Neuronal stem cell (in vitro differentiated cells): Measurements from ENCODE around the gene TET3.

ENCODE experiments used
- DNase-seq: peaks from one replicate; pipeline ENCODE4 v3.0.0-alpha.2; 2013; ENCODE audit warnings: low spot score
- H2AFZ ChIP-seq: one replicate; pipeline ENCODE4 v1.6.1; 2013; ENCODE audit warnings: mild to moderate bottlenecking, low read length, inconsistent platforms
- H2AK5ac ChIP-seq: 2 replicates; pipeline ENCODE4 v1.6.1; 2013; ENCODE audit warnings: low read depth, mild to moderate bottlenecking, inconsistent platforms, low read length, moderate library complexity, mixed read lengths
- H2BK120ac ChIP-seq: 2 replicates; pipeline ENCODE4 v1.6.1; 2013; ENCODE audit warnings: low read depth, mild to moderate bottlenecking, inconsistent platforms, low read length, moderate library complexity, mixed read lengths
- H2BK12ac ChIP-seq: one replicate; pipeline ENCODE4 v1.6.1; 2013; ENCODE audit warnings: low read length, inconsistent platforms
- H2BK15ac ChIP-seq: 2 replicates; pipeline ENCODE4 v1.6.1; 2013; ENCODE audit warnings: mild to moderate bottlenecking, low read length, inconsistent platforms, mixed read lengths
- H2BK5ac ChIP-seq: one replicate; pipeline ENCODE4 v1.6.1; 2013; ENCODE audit warnings: inconsistent platforms, mild to moderate bottlenecking, low read length, moderate library complexity
- H3K14ac ChIP-seq: one replicate; pipeline ENCODE4 v1.6.1; 2013; ENCODE audit warnings: low read length, inconsistent platforms
- H3K18ac ChIP-seq: 2 replicates; pipeline ENCODE4 v1.6.1; 2013; ENCODE audit warnings: low read length, inconsistent platforms
- H3K23ac ChIP-seq: 2 replicates; pipeline ENCODE4 v1.6.1; 2013; ENCODE audit warnings: low read depth, mild to moderate bottlenecking, mixed read lengths, low read length, inconsistent platforms; ENCODE audit not compliant: poor library complexity
- H3K27ac ChIP-seq: replicated peaks from 3 replicates; pipeline ENCODE4 v1.5.1; 2013; ENCODE audit warnings: low read length, inconsistent platforms
- H3K27me3 ChIP-seq, 3 experiments: 2 replicates each; pipeline ENCODE4 v1.6.1; 2013; ENCODE audit warnings: low read length in 3 of 3, mild to moderate bottlenecking in 2 of 3, inconsistent platforms in 1 of 3, low read depth in 1 of 3, mixed read lengths in 1 of 3, moderate library complexity in 1 of 3; ENCODE audit not compliant: control insufficient read depth in 3 of 3, insufficient read depth in 3 of 3
- H3K36me3 ChIP-seq, 2 donors: replicated peaks in 1 of 2; 2 replicates each; pipeline ENCODE4 v1.6.1; 2013; ENCODE audit warnings: low read length in 2 of 2; ENCODE audit not compliant: control insufficient read depth in 2 of 2, insufficient read depth in 2 of 2
- H3K4ac ChIP-seq: 2 replicates; pipeline ENCODE4 v1.6.1; 2013; ENCODE audit warnings: inconsistent platforms, mild to moderate bottlenecking, low read length, moderate library complexity
- H3K4me1 ChIP-seq, 2 donors: 1 replicate in 1 of 2; 2 replicates in 1 of 2; pipeline ENCODE4 v1.6.1; 2013; ENCODE audit warnings: low read length in 2 of 2, low read depth in 1 of 2; ENCODE audit not compliant: control insufficient read depth in 2 of 2, insufficient read depth in 1 of 2
- H3K4me2 ChIP-seq: one replicate; pipeline ENCODE4 v1.6.1; 2013; ENCODE audit warnings: mild to moderate bottlenecking, low read length, inconsistent platforms; ENCODE audit not compliant: insufficient read depth, poor library complexity, severe bottlenecking
- H3K4me3 ChIP-seq, 2 donors: 2 replicates each; pipeline ENCODE4 v1.5.1; 2013; ENCODE audit warnings: low read length in 2 of 2, mild to moderate bottlenecking in 2 of 2, inconsistent platforms in 1 of 2, moderate library complexity in 1 of 2
- H3K79me1 ChIP-seq: one replicate; pipeline ENCODE4 v1.6.1; 2013; ENCODE audit warnings: low read depth, mild to moderate bottlenecking, inconsistent platforms, low read length, moderate library complexity
- H3K9ac ChIP-seq: one replicate; pipeline ENCODE4 v1.6.1; 2013; ENCODE audit warnings: mild to moderate bottlenecking, low read depth, low read length, inconsistent platforms; ENCODE audit not compliant: poor library complexity
- H3K9me3 ChIP-seq, 2 donors: replicated peaks in 1 of 2; 2 replicates each; pipeline versions ENCODE3 to v1.6.1; 2013; ENCODE audit warnings: low read length in 2 of 2, mild to moderate bottlenecking in 2 of 2, inconsistent platforms in 1 of 2, low read depth in 1 of 2, mixed read lengths in 1 of 2, moderate library complexity in 1 of 2; ENCODE audit not compliant: control insufficient read depth in 2 of 2, insufficient read depth in 1 of 2
- H4K8ac ChIP-seq: one replicate; pipeline ENCODE4 v1.6.1; 2013; ENCODE audit warnings: low read depth, mild to moderate bottlenecking, inconsistent platforms, low read length, moderate library complexity
- H4K91ac ChIP-seq: one replicate; pipeline ENCODE4 v1.6.1; 2013; ENCODE audit warnings: low read length, low read depth, mild to moderate bottlenecking, inconsistent platforms; ENCODE audit not compliant: poor library complexity
- WGBS, 2 donors: extraction: QIAGEN DNeasy Blood & Tissue Kit; methylation state at CpG; one replicate each; pipeline ENCODE4 v1.1.7; 2013; ENCODE audit warnings: missing lambda C conversion rate in 2 of 2, mixed read lengths in 1 of 2; ENCODE audit not compliant: insufficient read length in 2 of 2, insufficient replicate concordance in 1 of 2; ENCODE audit errors: extremely low coverage in 2 of 2; 5-methylcytosine and 5-hydroxymethylcytosine counted together

The TET3 gene

DNA sequence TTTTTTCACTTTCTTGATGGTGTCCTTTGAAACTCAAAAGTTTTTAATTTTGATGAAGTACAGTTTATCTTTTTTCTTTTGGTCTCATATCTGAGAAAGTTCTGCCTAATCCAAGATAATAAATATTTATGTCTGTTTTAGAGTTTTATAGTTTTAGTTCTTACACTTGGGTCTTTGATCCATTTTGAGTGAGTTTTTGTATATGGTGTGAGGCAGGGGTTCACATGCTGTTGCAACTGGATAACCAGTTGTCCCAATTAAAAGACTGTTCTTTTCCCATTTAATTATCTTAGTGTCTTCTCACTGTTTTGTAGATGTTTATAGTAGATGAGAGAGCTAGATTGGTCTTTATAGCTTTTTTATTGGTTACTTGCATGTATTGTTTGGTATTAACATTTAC, 43.6 kb downstream of the TET3 start:
- Histone ChIP-seq H4K91ac (no peak overlapping the region), H3K4ac (no peak overlapping the region), H3K9ac (no peak overlapping the region), H2BK120ac (no peak overlapping the region), H3K79me1 (peaks cover 6% of the 10 kb centered on the region), H2BK15ac (no peak overlapping the region), H3K4me3 (no peak overlapping the region), H3K27ac (no peak overlapping the region), H3K4me1 (peaks cover 11 to 25% of the 10 kb centered on the region in 2 donors), H4K8ac (no peak overlapping the region), H3K4me2 (no peak overlapping the region), H3K27me3 (no peaks in the 10 kb centered on the region), H2AFZ (no peak overlapping the region), H3K14ac (no peak overlapping the region), H2AK5ac (no peak overlapping the region), H3K18ac (no peak overlapping the region), H3K36me3 (peaks cover 0 to 4% of the 10 kb centered on the region in 2 donors), H2BK12ac (no peak overlapping the region), H3K23ac (no peak overlapping the region), H2BK5ac (no peak overlapping the region), H3K9me3 (peaks cover 1 to 19% of the 10 kb centered on the region in 2 donors)
- DNase-seq, result no peak

DNA sequence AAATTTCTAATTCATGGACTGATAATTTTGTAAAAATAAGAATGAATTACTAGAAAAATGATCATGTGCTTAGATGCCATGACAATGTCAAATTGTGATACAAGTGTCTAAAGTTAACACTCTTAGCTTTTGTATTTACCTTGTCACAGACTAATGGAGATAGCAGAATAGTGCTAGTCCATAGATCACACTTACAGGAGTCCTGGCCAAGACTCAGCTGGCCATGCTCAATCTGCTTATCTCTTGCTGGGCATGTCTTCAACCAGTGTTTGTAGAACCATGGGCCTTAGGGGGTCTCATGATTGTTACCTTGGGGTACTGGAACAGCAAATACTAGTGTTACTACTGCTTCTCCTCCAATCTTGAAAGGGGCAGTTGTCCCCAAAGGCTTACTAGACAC, 44.0 kb downstream of the TET3 start:
- H3K4me3 ChIP-seq, result no peak overlapping the region
- H2AFZ ChIP-seq, result no peak overlapping the region
- H4K91ac ChIP-seq, result no peak overlapping the region
- H3K9ac ChIP-seq, result no peak overlapping the region
- no peak overlapping the region for H2AK5ac ChIP-seq
- no peak overlapping the region for H3K18ac ChIP-seq
- peaks cover 1 to 19% of the 10 kb centered on the region in 2 donors for H3K9me3 ChIP-seq
- H3K4ac ChIP-seq, result no peak overlapping the region
- H2BK12ac ChIP-seq, result no peak overlapping the region
- H3K36me3 ChIP-seq, result peaks cover 0 to 4% of the 10 kb centered on the region in 2 donors
- DNase-seq, result no peak
- no peak overlapping the region for H3K14ac ChIP-seq
- H3K4me2 ChIP-seq, result no peak overlapping the region
- H4K8ac ChIP-seq, result no peak overlapping the region
- H2BK5ac ChIP-seq, result no peak overlapping the region
- no peak overlapping the region for H2BK120ac ChIP-seq
- H3K23ac ChIP-seq, result no peak overlapping the region
- H3K27me3 ChIP-seq, result no peaks in the 10 kb centered on the region
- H3K4me1 ChIP-seq, result peaks cover 11 to 25% of the 10 kb centered on the region in 2 donors
- H2BK15ac ChIP-seq, result no peak overlapping the region
- H3K27ac ChIP-seq, result no peak overlapping the region
- peaks cover 6% of the 10 kb centered on the region for H3K79me1 ChIP-seq

DNA sequence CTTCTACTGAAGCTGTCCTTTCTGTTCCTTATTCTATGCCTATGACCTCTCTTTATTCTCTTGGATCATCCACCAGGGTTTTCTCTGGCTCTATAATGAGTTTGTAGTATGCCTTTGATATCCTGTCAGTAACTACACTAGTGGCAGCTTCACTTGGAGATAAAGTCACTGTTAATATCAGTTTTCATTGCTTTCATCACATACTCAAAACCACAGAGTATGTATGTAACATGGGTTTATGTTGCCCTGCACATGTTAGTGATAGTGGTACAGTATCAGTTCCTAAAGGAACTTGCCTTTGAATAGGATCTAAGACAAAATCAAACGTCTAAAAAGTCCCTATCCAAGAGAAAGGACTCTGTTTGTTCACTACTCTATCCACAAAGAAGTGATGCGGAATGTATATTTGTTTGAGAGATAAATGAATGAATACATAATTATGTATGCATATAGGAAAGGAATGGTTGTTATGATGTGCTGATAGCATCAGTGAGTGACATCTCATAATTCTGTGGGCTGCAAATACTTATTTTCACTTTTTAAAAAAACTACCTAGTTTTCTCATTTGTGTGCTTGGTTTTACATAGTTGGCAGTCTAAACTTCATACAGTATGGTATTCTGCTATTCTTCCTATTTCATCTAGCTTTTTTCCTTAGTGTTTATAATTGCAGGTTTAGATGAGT, 45.1 kb downstream of the TET3 start:
- H3K27me3 ChIP-seq, result no peaks in the 10 kb centered on the region
- WGBS, 2 donors, result no CpG with 5 or more reads among the region's 2 CpGs
- DNase-seq, result no peak

DNA sequence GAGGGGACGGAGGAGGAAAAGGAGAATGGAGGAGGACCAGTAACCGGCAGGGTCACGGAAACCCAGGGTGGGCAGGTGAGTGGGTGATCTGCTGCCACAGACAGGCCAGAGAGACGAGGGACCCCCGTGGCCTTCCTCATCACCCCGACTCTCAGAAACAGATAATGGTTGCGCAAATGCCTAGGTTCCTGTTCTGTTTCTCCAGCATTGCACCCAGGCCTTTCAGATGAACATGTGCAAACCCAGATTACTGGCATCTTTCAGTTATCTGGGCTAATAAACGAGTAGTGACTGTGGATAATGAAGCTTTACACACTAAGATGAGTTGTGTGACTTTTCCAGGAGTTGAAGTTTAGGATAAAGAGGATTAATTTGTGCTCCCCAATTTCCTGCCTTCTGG, 46.5 kb downstream of the TET3 start:
- H3K27me3 ChIP-seq, result no peaks in the 10 kb centered on the region
- H3K4ac ChIP-seq, result no peak overlapping the region
- H3K4me2 ChIP-seq, result no peak overlapping the region
- H3K23ac ChIP-seq, result no peak overlapping the region
- H2BK15ac ChIP-seq, result no peak overlapping the region
- H3K4me3 ChIP-seq, result no peak overlapping the region
- H3K79me1 ChIP-seq, result peaks cover 6% of the 10 kb centered on the region
- H2AFZ ChIP-seq, result no peak overlapping the region
- no peak overlapping the region for H4K8ac ChIP-seq
- no peak overlapping the region for H3K9ac ChIP-seq
- H3K4me1 ChIP-seq, result peaks cover 8 to 25% of the 10 kb centered on the region in 2 donors
- no peak overlapping the region for H2BK12ac ChIP-seq
- peaks cover 1 to 19% of the 10 kb centered on the region in 2 donors for H3K9me3 ChIP-seq
- H3K27ac ChIP-seq, result no peak overlapping the region
- H3K18ac ChIP-seq, result no peak overlapping the region
- H2AK5ac ChIP-seq, result no peak overlapping the region
- H2BK5ac ChIP-seq, result no peak overlapping the region
- no peak for DNase-seq
- peaks cover 0 to 4% of the 10 kb centered on the region in 2 donors for H3K36me3 ChIP-seq
- no peak overlapping the region for H2BK120ac ChIP-seq
- no peak overlapping the region for H3K14ac ChIP-seq
- no peak overlapping the region for H4K91ac ChIP-seq
- no CpG with 5 or more reads among the region's 8 CpGs for WGBS, 2 donors

More for the DNA sequence above, 45.1 kb downstream of the TET3 start:
- H2AK5ac ChIP-seq, result no peak overlapping the region
- no peak overlapping the region for H3K27ac ChIP-seq
- H3K9ac ChIP-seq, result no peak overlapping the region
- H4K91ac ChIP-seq, result no peak overlapping the region
- H2BK15ac ChIP-seq, result no peak overlapping the region
- peaks cover 6% of the 10 kb centered on the region for H3K79me1 ChIP-seq
- H3K14ac ChIP-seq, result no peak overlapping the region
- H2BK12ac ChIP-seq, result no peak overlapping the region
- no peak overlapping the region for H2BK5ac ChIP-seq
- no peak overlapping the region for H2AFZ ChIP-seq
- no peak overlapping the region for H2BK120ac ChIP-seq
- no peak overlapping the region for H3K4me3 ChIP-seq
- H3K4me2 ChIP-seq, result no peak overlapping the region
- H3K4me1 ChIP-seq, result peaks cover 8 to 25% of the 10 kb centered on the region in 2 donors
- no peak overlapping the region for H3K4ac ChIP-seq
- H4K8ac ChIP-seq, result no peak overlapping the region
- H3K36me3 ChIP-seq, result peaks cover 0 to 4% of the 10 kb centered on the region in 2 donors
- no peak overlapping the region for H3K18ac ChIP-seq
- H3K23ac ChIP-seq, result no peak overlapping the region
- H3K9me3 ChIP-seq, result peaks cover 1 to 19% of the 10 kb centered on the region in 2 donors
